ENCODE data around the gene TMIE.

DNA sequence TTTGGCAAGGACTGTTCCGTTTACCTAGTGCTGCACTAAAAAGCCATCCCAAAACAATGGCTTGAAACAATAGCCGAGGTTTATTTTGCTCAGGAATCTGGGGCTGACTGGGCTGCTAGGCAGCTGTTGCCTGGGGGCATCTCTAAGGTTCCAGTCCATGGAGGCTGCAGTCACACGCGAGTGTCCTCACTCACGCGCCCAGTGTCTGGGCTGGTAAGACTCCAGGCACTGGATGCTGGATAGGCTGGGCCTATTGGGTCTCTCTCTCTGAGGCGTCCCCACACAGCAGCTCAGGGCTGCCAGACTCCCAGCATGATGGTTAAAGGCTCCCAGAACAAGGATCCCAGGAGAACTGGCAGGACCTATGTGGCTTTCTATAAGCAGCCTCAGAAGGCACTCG lies 41.9 kb upstream of the TMIE start:
- TF ChIP-seq CTCF (IDR thresholded peaks at IDR 0.05): no peak
- TF ChIP-seq POLR2A (IDR thresholded peaks at IDR 0.05): no peak
